Liver (tissue), 3 donors: ENCODE results near the gene TIFAB.

Source experiments
- ATF3 ChIP-seq: IDR thresholded peaks from 2 replicates; pipeline ENCODE4 v1.6.1; 2016; ENCODE audit warnings: antibody characterized with exemption
- CTCF ChIP-seq: fragments of 150-350 bp; IDR thresholded peaks from 2 replicates; pipeline ENCODE4 v1.5.1; 2017; ENCODE audit warnings: improper control_type of control experiment, low read depth, low read length; ENCODE audit not compliant: missing input control
- GABPA ChIP-seq, 2 donors: IDR thresholded peaks in 1 of 2; conservative IDR thresholded peaks in 1 of 2; 2 replicates each; pipeline ENCODE4 v1.6.1; 2016; ENCODE audit warnings: antibody characterized with exemption in 2 of 2, mild to moderate bottlenecking in 1 of 2, moderate library complexity in 1 of 2
- RAD21 ChIP-seq, 2 donors: IDR thresholded peaks; 2 replicates each; pipeline ENCODE4 v1.6.1; 2016; ENCODE audit warnings: antibody characterized with exemption in 2 of 2, mild to moderate bottlenecking in 2 of 2
- REST ChIP-seq: IDR thresholded peaks from 2 replicates; pipeline ENCODE4 v1.6.1; 2016; ENCODE audit warnings: antibody characterized with exemption, mild to moderate bottlenecking
- TAF1 ChIP-seq: conservative IDR thresholded peaks from 2 replicates; pipeline ENCODE4 v1.6.1; 2016; ENCODE audit warnings: antibody characterized with exemption, mild to moderate bottlenecking
- YY1 ChIP-seq: IDR thresholded peaks from 2 replicates; pipeline ENCODE4 v1.6.1; 2016; ENCODE audit warnings: antibody characterized with exemption, mild to moderate bottlenecking
- donor health status: healthy.
- donor health status: healthy.

GRCh38 chr5:135487037-135487395 is 34.9 kb upstream of the TIFAB start:
- TF ChIP-seq CTCF (no peak), REST (no peak), ATF3 (no peak), TAF1 (no peak), YY1 (no peak), RAD21 (IDR thresholded peaks at IDR 0.05) (no peak), GABPA (IDR thresholded peaks at IDR 0.05 in 1 of 2, conservative IDR thresholded peaks at IDR 0.05 in 1 of 2) (no peak)
